HepG2 (cell line): Measurements from ENCODE around the gene RETREG2. TPM values are rescaled to one million over a fixed set of nuclear protein-coding genes. Genes with fewer than 3 reads are reported as not detected.

Source experiments
- AGO1 ChIP-seq: fragments of 200-400 bp; formaldehyde crosslinking; IDR thresholded peaks from 2 replicates; pipeline ENCODE4 v1.6.1; 2017; ENCODE audit warnings: mild to moderate bottlenecking, low read depth, low read length, moderate library complexity; ENCODE audit not compliant: poor library complexity, severe bottlenecking
- CBFB ChIP-seq: sonication (generic); formaldehyde crosslinking; IDR thresholded peaks from 2 replicates; pipeline ENCODE4 v1.4.0; 2020; ENCODE audit warnings: missing genetic modification reagents
- CHCHD3 ChIP-seq: sonication (generic); formaldehyde crosslinking; IDR thresholded peaks from 2 replicates; pipeline ENCODE4 v1.8.0; 2022; ENCODE audit warnings: mild to moderate bottlenecking, missing genetic modification reagents, moderate library complexity
- FOSL2 ChIP-seq: sonication (generic); formaldehyde crosslinking; IDR thresholded peaks from 2 replicates; pipeline ENCODE4 v1.4.0; 2020; ENCODE audit warnings: missing genetic modification reagents
- HOMEZ ChIP-seq: IDR thresholded peaks from 2 replicates; pipeline ENCODE4 v1.6.1; 2016; ENCODE audit warnings: low read depth
- KDM5B ChIP-seq: sonication (generic); formaldehyde crosslinking; IDR thresholded peaks from 2 replicates; pipeline ENCODE4 v1.4.0; 2020; ENCODE audit warnings: missing genetic modification reagents, mild to moderate bottlenecking, borderline replicate concordance
- MIXL1 ChIP-seq: IDR thresholded peaks from 2 replicates; pipeline ENCODE4 v1.6.1; 2016
- MXD3 ChIP-seq: IDR thresholded peaks from 2 replicates; pipeline ENCODE4 v1.6.1; 2016; ENCODE audit warnings: mild to moderate bottlenecking, missing biosample characterization, missing genetic modification reagents
- MYC ChIP-seq: sonication (generic); formaldehyde crosslinking; IDR thresholded peaks from 2 replicates; pipeline ENCODE4 v1.9.0; 2021; ENCODE audit warnings: missing genetic modification reagents, borderline replicate concordance
- PBX2 ChIP-seq: IDR thresholded peaks from 2 replicates; pipeline ENCODE4 v1.6.1; 2016; ENCODE audit warnings: control low read depth
- POGK ChIP-seq: sonication (generic); formaldehyde crosslinking; conservative IDR thresholded peaks from 2 replicates; pipeline ENCODE4 v1.8.0; 2022; ENCODE audit warnings: mild to moderate bottlenecking, moderate library complexity, missing genetic modification reagents
- POLR2AphosphoS5 ChIP-seq: IDR thresholded peaks from 2 replicates; pipeline ENCODE4 v1.6.1; 2012; ENCODE audit warnings: low read depth, low read length
- SAFB2 ChIP-seq: sonication (generic); formaldehyde crosslinking; IDR thresholded peaks from 2 replicates; pipeline ENCODE4 v1.5.1; 2020; ENCODE audit warnings: missing genetic modification reagents, low read depth, mild to moderate bottlenecking, borderline replicate concordance
- TEAD3 ChIP-seq: optimal IDR thresholded peaks from 2 replicates; pipeline ENCODE3; 2016; ENCODE audit warnings: borderline replicate concordance
- TFAP4 ChIP-seq: sonication (generic); IDR thresholded peaks from 2 replicates; pipeline ENCODE4 v1.6.1; 2016; ENCODE audit warnings: low read depth, borderline replicate concordance
- ZBTB20 ChIP-seq: sonication (generic); formaldehyde crosslinking; IDR thresholded peaks from 2 replicates; pipeline ENCODE4 v1.8.1; 2023; ENCODE audit warnings: missing genetic modification reagents, low read depth, mild to moderate bottlenecking, borderline replicate concordance
- ZBTB3 ChIP-seq: sonication (generic); formaldehyde crosslinking; IDR thresholded peaks from 2 replicates; pipeline ENCODE4 v1.4.0; 2020; ENCODE audit warnings: low read depth, mild to moderate bottlenecking, moderate library complexity, missing genetic modification reagents, borderline replicate concordance
- ZBTB49 ChIP-seq: sonication (generic); formaldehyde crosslinking; IDR thresholded peaks from 2 replicates; pipeline ENCODE4 v1.4.0; 2020; ENCODE audit warnings: missing genetic modification reagents, borderline replicate concordance
- ZMAT5 ChIP-seq: sonication (generic); formaldehyde crosslinking; IDR thresholded peaks from 2 replicates; pipeline ENCODE4 v1.5.0; 2020; ENCODE audit warnings: mild to moderate bottlenecking, low read depth, missing genetic modification reagents, borderline replicate concordance
- ZNF639 ChIP-seq: conservative IDR thresholded peaks from 2 replicates; pipeline ENCODE4 v1.6.1; 2018; ENCODE audit warnings: missing genetic modification reagents
- polyA plus RNA-seq, 8 experiments: library from polyadenylated mRNA; depleted of rRNA in 3 of 8; stranded (reverse) in 7 of 8; unstranded in 1 of 8; fragments of >200 nt; fragmentation: Illumina TruSeq in 4 of 8; extraction: Trizol in 4 of 8; gene quantifications; 2 replicates each; pipeline versions ENCODE4 v1.2.1 to v1.2.3, GENCODE V29; 2011 to 2016; ENCODE audit warnings: low read depth in 4 of 8, missing spikeins in 1 of 8, mixed read lengths in 1 of 8; ENCODE audit not compliant: insufficient read depth in 1 of 8
- total RNA-seq, 5 experiments: library from RNA; depleted of rRNA; stranded (reverse); fragments of >200 nt; fragmentation: Illumina TruSeq; extraction: Trizol; gene quantifications; 2 replicates each; pipeline ENCODE4 v1.2.3, GENCODE V29; 2016; ENCODE audit warnings: low read depth in 1 of 5

The RETREG2 gene
- total and polyA plus RNA-seq, 2 of the 13 experiments (the other 11 are each of a cell fraction or from before 2014, with no cell fraction given) = 86.0 to 134 TPM

- no peak for TF ChIP-seq HOMEZ (CRISPR knock-in tag)
- TF ChIP-seq ZBTB20 = no peak; the same call in 1 of the 2 replicates
- TF ChIP-seq ZBTB49 (CRISPR knock-in tag) = no peak
- TF ChIP-seq SAFB2 (CRISPR knock-in tag) = peak; percentile 9; the same call in 1 of the 2 replicates
- no peak for TF ChIP-seq ZNF639 (CRISPR knock-in tag)
- TF ChIP-seq PBX2 (CRISPR knock-in tag) = no peak
- no peak for TF ChIP-seq POGK (CRISPR knock-in tag)
- TF ChIP-seq ZMAT5 (CRISPR knock-in tag) = no peak
- TF ChIP-seq TFAP4 = peak; percentile 63; the same call in 1 of the 2 replicates
- TF ChIP-seq POLR2AphosphoS5 = no peak
- no peak for TF ChIP-seq CBFB (CRISPR knock-in tag)
- TF ChIP-seq CHCHD3 (CRISPR knock-in tag) = 0 out of 2 replicates have a peak, but pooled peaks have one; percentile 24
- no peak for TF ChIP-seq MYC (CRISPR knock-in tag)
- no peak; the same call in 1 of the 2 replicates for TF ChIP-seq ZBTB3 (CRISPR knock-in tag)
- no peak for TF ChIP-seq MIXL1 (CRISPR knock-in tag)
- TF ChIP-seq TEAD3 = no peak
- no peak for TF ChIP-seq AGO1
- TF ChIP-seq MXD3 (CRISPR knock-in tag) = peak; percentile 9; the same call in 1 of the 2 replicates
- no peak for TF ChIP-seq FOSL2 (CRISPR knock-in tag)
- TF ChIP-seq KDM5B = no peak
Observed at GRCh38 chr2:219228911-219229304, 50.8 kb downstream of the RETREG2 start (continued).
